ENCODE results near the gene CEND1.
A peak's percentile ranks its signal among the peaks of the same experiment; 100 is the strongest.

The CEND1 gene

GRCh38 chr11:776263-776560 is 13.7 kb downstream of the CEND1 start:
- Histone ChIP-seq H3K9ac (ENCODE audit: low read depth, low read length) (peak overlapping the region; percentile 86), H3K4me1 (ENCODE audit: insufficient read depth, low read length) (peaks cover 5% of the 10 kb centered on the region; the same call in 1 of the 2 replicates), H3K36me3 (ENCODE audit: insufficient read depth, low read length) (peaks cover 4% of the 10 kb centered on the region), H3K9me3 (ENCODE audit: control insufficient read depth, insufficient read depth, low read length) (no peaks in the 10 kb centered on the region)

DNA sequence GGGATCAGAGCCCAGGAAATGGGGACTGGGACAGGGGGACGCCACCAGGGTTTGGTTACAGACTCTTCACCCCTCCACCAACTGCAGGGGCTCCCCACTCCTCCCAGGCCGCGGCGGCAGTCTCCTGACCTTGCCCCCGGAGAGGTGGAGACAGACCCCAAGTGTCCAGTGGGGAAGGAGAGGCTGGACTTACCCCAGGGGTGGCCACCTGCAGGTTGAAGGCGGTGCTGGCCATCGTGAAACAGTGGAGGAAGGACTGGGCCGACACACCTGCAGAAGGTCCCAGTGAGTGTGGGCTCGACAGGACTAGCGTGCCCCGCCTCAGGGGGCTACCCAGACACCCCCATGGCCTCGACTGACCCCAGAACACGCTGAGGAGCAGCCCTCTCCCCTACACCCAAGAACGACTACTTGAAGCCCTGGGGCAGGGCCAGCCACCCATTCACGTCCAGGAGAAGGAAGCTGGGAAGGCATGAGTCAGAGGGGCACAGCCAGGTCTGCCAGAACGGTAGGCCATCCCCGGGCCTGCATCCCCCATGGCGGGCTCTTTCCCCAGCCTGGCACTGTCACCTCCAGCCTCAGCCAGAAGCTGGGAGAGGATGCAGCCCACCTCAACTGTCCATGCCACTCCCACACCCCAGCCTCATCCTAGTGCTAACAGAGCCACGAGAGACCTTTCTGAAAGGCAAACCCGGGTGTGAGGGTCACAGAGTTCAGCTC is 14.9 kb downstream of the CEND1 start:
- Histone ChIP-seq H3K4me1 (ENCODE audit: insufficient read depth, low read length) (peaks cover 5% of the 10 kb centered on the region; the same call in 1 of the 2 replicates), H3K9ac (ENCODE audit: low read depth, low read length) (peak overlapping the region; percentile 40; the same call in 1 of the 2 replicates), H3K36me3 (ENCODE audit: insufficient read depth, low read length) (peaks cover 4% of the 10 kb centered on the region)

DNA sequence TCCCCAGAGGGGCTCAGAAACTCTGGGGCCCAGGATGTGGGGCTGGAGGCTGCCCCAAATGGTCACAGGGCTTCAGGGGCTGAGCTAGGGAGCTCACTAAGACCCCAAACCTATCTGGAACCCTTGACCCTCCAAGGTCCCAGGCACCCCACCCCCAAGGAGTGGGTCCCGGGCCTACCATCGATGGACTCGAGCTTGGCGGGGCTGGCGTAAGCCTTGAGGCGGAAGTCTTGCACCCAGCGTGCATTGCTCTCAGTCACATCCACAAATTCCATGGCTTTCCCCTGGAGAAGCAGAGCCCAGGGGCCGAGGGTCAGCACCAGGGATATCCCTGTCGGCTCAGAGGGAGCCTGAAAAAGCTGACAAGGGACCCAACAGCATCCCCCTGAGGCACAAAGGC is 16.1 kb downstream of the CEND1 start:
- Histone ChIP-seq H3K9me3 (ENCODE audit: control insufficient read depth, insufficient read depth, low read length) (no peaks in the 10 kb centered on the region), H3K36me3 (ENCODE audit: insufficient read depth, low read length) (peaks cover 4% of the 10 kb centered on the region), H3K4me1 (ENCODE audit: insufficient read depth, low read length) (peaks cover 5% of the 10 kb centered on the region; the same call in 1 of the 2 replicates), H3K9ac (ENCODE audit: low read depth, low read length) (no peak overlapping the region)

More for the DNA sequence above, 14.9 kb downstream of the CEND1 start:
- H3K9me3 ChIP-seq (ENCODE audit: control insufficient read depth, insufficient read depth, low read length): no peaks in the 10 kb centered on the region

DNA sequence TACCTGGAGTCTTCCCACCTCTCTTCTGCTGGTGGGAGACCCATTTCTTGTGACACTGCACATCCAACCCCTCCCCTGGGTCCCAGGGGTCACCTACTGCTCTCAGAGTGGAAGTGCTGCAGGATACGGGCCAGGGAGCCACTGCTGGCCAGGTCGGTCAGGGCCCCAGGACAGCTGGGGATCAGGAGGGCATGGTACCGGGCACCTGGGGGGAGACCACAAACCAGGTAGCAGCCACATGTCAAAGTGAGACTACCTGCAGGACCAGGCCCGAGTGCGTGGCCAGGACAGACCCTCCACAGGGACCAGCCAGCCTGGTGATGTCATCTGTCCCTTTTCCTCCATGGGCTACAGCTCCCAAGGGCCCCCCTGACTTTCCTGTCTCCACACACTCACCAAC is 16.5 kb downstream of the CEND1 start:
- Histone ChIP-seq H3K4me1 (ENCODE audit: insufficient read depth, low read length) (peaks cover 5% of the 10 kb centered on the region; the same call in 1 of the 2 replicates), H3K9me3 (ENCODE audit: control insufficient read depth, insufficient read depth, low read length) (no peaks in the 10 kb centered on the region), H3K9ac (ENCODE audit: low read depth, low read length) (no peak overlapping the region), H3K36me3 (ENCODE audit: insufficient read depth, low read length) (peaks cover 4% of the 10 kb centered on the region)

- peaks cover 4% of the 10 kb centered on the region for H3K36me3 ChIP-seq (ENCODE audit: insufficient read depth, low read length)
- H3K9ac ChIP-seq (ENCODE audit: low read depth, low read length): no peak overlapping the region
Observed at GRCh38 chr11:772429-773390, 17.2 kb downstream of the CEND1 start.

DNA sequence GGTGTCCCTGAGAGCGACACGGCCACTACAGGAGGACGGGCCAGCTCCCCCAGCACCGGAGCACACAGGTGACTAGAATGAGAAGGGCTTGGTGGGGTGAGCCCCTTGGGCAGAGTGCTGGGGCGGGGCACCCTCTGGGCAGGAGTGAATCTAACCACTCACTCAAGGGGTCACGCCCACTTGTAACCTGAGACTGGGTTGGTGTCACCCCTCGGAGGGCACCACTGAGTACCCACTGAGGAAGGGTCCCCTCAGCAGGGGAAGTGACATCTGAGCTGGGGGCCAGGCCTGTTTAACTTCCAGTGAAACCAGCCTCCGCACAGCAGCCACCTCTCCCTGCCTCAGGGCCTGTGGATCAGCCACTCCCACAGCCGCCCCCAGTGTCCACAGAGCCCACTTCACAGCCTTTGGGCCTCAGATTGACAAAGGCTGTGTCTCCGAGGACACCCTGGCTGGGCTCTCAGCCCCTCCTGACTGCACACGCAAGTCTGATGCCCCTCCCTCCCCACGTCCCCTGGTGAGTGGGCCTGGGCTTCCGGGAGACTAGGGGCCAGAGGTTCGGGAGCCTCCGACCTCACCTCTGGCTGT is 18.2 kb downstream of the CEND1 start:
- no peak overlapping the region for H3K9ac ChIP-seq (ENCODE audit: low read depth, low read length)
- peaks cover 5% of the 10 kb centered on the region; the same call in 1 of the 2 replicates for H3K4me1 ChIP-seq (ENCODE audit: insufficient read depth, low read length)
- peaks cover 8% of the 10 kb centered on the region for H3K36me3 ChIP-seq (ENCODE audit: insufficient read depth, low read length)
- H3K9me3 ChIP-seq (ENCODE audit: control insufficient read depth, insufficient read depth, low read length): no peaks in the 10 kb centered on the region

More at GRCh38 chr11:772429-773390, 17.2 kb downstream of the CEND1 start:
- peaks cover 5% of the 10 kb centered on the region; the same call in 1 of the 2 replicates for H3K4me1 ChIP-seq (ENCODE audit: insufficient read depth, low read length)
- H3K9me3 ChIP-seq (ENCODE audit: control insufficient read depth, insufficient read depth, low read length): no peaks in the 10 kb centered on the region

DNA sequence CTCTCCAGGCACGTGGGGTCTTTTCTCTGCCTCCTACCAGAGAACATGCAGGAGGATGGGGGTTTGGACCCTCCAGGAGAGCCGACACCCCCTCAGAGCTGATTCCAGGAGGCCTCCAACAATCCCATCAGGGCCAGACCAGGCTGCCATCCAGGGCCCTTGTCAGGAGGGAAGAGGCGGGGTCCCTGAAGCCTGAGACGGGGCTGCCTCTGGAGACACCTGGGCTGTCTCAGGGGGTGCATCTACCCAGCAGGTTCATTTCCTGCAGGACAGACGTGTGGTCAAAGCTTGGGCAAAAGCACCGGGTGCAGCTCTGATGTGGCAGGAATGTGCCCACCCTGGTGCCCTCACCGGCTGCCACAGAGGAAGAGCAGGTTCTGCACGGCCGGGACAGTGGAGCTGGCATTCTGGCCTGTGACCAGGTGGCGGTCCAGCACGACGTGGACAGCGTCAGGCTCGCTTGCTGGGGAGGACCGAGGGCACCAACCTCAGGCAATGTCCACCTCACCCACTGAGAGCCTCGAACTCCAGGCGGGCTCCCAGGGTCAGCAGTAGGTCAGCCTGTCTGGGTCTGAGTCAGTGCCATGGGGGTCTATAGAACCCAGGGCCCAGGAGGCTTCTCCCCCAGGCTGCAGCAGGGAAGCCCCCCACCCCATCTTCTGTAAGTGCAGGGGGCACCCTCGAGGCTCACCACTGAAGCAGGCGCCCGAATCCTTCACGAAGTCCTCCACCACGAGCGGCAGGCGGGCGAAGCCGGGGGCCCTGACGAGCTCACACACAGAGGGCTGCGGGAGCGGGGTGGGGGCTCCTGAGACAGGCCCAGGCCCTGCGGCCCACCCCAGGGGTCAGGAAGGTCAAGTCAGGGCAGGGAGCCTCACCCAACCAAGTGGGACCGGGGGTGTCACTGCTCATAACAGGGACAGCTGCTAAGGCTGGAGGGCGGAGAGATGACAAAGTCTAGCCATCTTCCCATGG is 19.0 kb downstream of the CEND1 start:
- Histone ChIP-seq H3K9ac (ENCODE audit: low read depth, low read length) (no peak overlapping the region), H3K36me3 (ENCODE audit: insufficient read depth, low read length) (peaks cover 10% of the 10 kb centered on the region), H3K4me1 (ENCODE audit: insufficient read depth, low read length) (peaks cover 5% of the 10 kb centered on the region; the same call in 1 of the 2 replicates), H3K9me3 (ENCODE audit: control insufficient read depth, insufficient read depth, low read length) (no peaks in the 10 kb centered on the region)

GRCh38 chr11:769887-770641 is 19.8 kb downstream of the CEND1 start:
- Histone ChIP-seq H3K9ac (ENCODE audit: low read depth, low read length) (no peak overlapping the region), H3K36me3 (ENCODE audit: insufficient read depth, low read length) (peaks cover 10% of the 10 kb centered on the region), H3K9me3 (ENCODE audit: control insufficient read depth, insufficient read depth, low read length) (no peaks in the 10 kb centered on the region), H3K4me1 (ENCODE audit: insufficient read depth, low read length) (no peaks in the 10 kb centered on the region; the same call in 1 of the 2 replicates)

DNA sequence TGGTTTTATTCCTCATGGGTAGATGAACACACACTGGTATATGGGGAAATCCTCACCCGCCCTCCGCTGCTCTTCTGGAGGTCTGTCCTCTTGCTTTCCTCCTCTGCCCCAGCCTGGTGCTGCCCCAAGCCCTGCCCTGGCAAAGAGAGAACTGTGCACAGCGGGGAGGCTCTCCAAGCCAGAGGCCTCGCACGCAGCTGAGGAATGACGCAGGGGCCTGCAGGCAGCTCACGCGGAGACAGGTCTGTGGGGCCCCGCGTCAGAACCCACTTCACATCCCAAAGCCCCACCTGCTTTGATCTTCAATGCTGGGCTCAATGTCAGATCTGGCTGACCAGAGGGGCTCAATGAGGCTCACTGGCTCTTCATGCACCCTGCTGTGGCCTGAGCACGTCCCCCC is 22.7 kb downstream of the CEND1 start:
- H3K9ac ChIP-seq (ENCODE audit: low read depth, low read length): no peak overlapping the region
- peaks cover 28% of the 10 kb centered on the region for H3K36me3 ChIP-seq (ENCODE audit: insufficient read depth, low read length)
- no peaks in the 10 kb centered on the region for H3K9me3 ChIP-seq (ENCODE audit: control insufficient read depth, insufficient read depth, low read length)
- H3K4me1 ChIP-seq (ENCODE audit: insufficient read depth, low read length): peaks cover 6% of the 10 kb centered on the region; the same call in 1 of the 2 replicates

DNA sequence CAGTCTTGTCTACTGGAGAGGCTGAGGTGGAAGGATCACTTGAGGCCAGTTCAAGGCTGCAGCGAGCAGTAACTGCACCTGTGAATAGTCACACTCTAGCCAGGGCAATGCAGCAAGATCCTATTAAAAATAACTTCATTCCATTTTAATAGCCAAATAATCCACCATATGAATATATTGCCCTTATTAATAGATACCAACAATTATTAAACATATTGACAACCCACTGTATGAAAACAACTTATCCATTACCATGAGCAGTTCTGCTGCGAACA is 23.0 kb downstream of the CEND1 start:
- no peak overlapping the region for H3K9ac ChIP-seq (ENCODE audit: low read depth, low read length)
- no peaks in the 10 kb centered on the region for H3K9me3 ChIP-seq (ENCODE audit: control insufficient read depth, insufficient read depth, low read length)
- H3K36me3 ChIP-seq (ENCODE audit: insufficient read depth, low read length): peaks cover 29% of the 10 kb centered on the region
- H3K4me1 ChIP-seq (ENCODE audit: insufficient read depth, low read length): peaks cover 6% of the 10 kb centered on the region; the same call in 1 of the 2 replicates

DNA sequence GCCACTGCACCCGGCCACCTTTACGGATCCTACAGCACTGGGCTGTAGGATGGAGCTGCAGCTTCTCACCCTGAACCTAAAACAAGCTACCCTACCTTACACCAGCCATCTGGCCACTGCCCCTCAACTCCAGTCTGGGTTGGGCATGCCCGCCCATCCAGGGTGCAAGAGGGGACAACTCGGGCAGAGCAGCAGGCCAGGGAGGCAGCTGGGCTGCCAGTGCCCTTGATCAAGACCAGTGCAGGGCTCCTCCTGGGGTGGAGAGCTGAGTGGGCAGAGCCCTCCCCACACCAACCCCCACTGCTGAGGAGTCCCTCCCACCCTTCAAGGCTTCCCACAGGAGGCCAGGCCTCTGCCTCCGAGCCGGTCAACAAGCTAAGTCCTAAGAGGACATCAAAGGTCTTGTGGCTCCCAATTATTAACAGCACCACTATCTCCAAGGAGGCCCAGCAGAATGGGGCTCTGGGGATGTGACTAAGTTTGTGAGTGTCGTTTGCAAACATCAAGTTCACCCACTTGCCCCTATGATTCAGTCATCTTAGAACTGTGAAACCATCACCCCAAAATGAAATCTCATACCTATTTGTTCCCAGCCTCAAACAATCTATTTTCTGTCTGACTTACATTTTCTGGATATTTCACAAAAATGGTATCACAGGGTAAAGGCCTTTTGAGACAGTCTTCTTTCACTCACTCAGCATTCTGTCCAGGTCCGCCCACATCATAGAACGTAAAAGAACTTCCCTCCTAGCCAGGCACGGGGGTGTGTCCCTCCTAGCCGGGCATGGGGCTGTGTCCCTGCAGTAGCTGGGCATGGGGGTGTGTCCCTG is 23.6 kb downstream of the CEND1 start:
- no peaks in the 10 kb centered on the region for H3K9me3 ChIP-seq (ENCODE audit: control insufficient read depth, insufficient read depth, low read length)
- peaks cover 30% of the 10 kb centered on the region for H3K36me3 ChIP-seq (ENCODE audit: insufficient read depth, low read length)
- no peak overlapping the region for H3K9ac ChIP-seq (ENCODE audit: low read depth, low read length)
- peaks cover 6% of the 10 kb centered on the region; the same call in 1 of the 2 replicates for H3K4me1 ChIP-seq (ENCODE audit: insufficient read depth, low read length)

DNA sequence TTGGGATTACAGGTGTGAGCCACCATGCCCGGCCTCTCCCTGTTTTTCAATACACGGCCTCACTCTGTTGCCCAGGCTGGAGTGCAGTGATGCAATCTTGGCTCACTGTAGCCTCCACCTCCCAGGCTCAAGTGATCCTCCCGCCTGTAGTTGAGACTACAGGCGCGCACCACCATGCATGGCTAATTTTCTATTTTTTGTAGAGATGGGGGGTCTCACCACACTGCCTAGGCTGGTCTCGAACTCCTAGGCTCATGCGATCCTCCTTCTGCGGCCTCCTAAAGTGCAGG is 24.1 kb downstream of the CEND1 start:
- no peak overlapping the region for H3K9ac ChIP-seq (ENCODE audit: low read depth, low read length)
- H3K9me3 ChIP-seq (ENCODE audit: control insufficient read depth, insufficient read depth, low read length): no peaks in the 10 kb centered on the region
- H3K4me1 ChIP-seq (ENCODE audit: insufficient read depth, low read length): peaks cover 6% of the 10 kb centered on the region; the same call in 1 of the 2 replicates
- H3K36me3 ChIP-seq (ENCODE audit: insufficient read depth, low read length): peaks cover 32% of the 10 kb centered on the region
